G401.6 (cell line): ENCODE data around the gene RELN.

Source experiments
- FAIRE-seq: peaks from 2 replicates; lab custom pipeline; 2012; peaks lifted over from hg19 to GRCh38; lab: Jason Lieb, UNC

Gene RELN

GRCh38 chr7:103466814-103467213, 522.6 kb downstream of the RELN start:
- no peak for FAIRE-seq

GRCh38 chr7:103462358-103462757, 527.1 kb downstream of the RELN start:
- FAIRE-seq = no peak

GRCh38 chr7:103447073-103447960, 542.1 kb downstream of the RELN start:
- FAIRE-seq = peak; percentile 56

GRCh38 chr7:103446049-103446520, 543.4 kb downstream of the RELN start, which contains the start of gene SLC26A5:
Gene SLC26A5, minus strand, starts transcription at chr7:103446207. Its CDS starts 24,693 bp downstream, at chr7:103421514.
- FAIRE-seq = no peak

GRCh38 chr7:103445228-103446048, 544.0 kb downstream of the RELN start:
- no peak for FAIRE-seq

GRCh38 chr7:103439661-103440060, 549.8 kb downstream of the RELN start:
- FAIRE-seq = no peak

- no peak for FAIRE-seq
These were observed 551.8 kb downstream of the RELN start for GRCh38 chr7:103437623-103438022.

- no peak for FAIRE-seq
These were observed 556.7 kb downstream of the RELN start for GRCh38 chr7:103432712-103433111.

GRCh38 chr7:103425177-103425576, 564.3 kb downstream of the RELN start:
- FAIRE-seq = no peak

- FAIRE-seq = no peak
These were observed 565.8 kb downstream of the RELN start for GRCh38 chr7:103423467-103424179.
